ENCODE measurements around the gene GALP.
"Not testable (repeated sequence)": the region's sequence is repeated elsewhere in the genome, so short reads cannot be mapped to it uniquely, and the experiment has no call there.

Gene GALP

GRCh38 chr19:56176881-56177280 lies 1.1 kb downstream of the GALP start:
- Histone ChIP-seq H3K36me3 (ENCODE audit: control insufficient read depth, insufficient read depth, low read length) (no peaks in the 10 kb centered on the region), H3K4me1 (ENCODE audit: control insufficient read depth, insufficient read depth, low read length) (peaks cover 16% of the 10 kb centered on the region), H3K27ac (ENCODE audit: insufficient read depth, low read depth, low read length, poor library complexity, severe bottlenecking) (no peak overlapping the region), H3K27me3 (ENCODE audit: control insufficient read depth, insufficient read depth, low read length, poor library complexity, severe bottlenecking) (no peaks in the 10 kb centered on the region), H3K9me3 (ENCODE audit: control insufficient read depth, low read length) (no peaks in the 10 kb centered on the region), H3K4me3 (ENCODE audit: insufficient read depth, low read depth, low read length) (no peak overlapping the region)
- 90 to 91% methylated on average over 18 of the region's 18 CpGs for WGBS, 2 experiments

GRCh38 chr19:56177564-56178243 lies 1.9 kb downstream of the GALP start:
- 75 to 80% methylated on average over 11 of the region's 11 CpGs for WGBS, 2 experiments
- no peaks in the 10 kb centered on the region for H3K9me3 ChIP-seq (ENCODE audit: control insufficient read depth, low read length)
- H3K27me3 ChIP-seq (ENCODE audit: control insufficient read depth, insufficient read depth, low read length, poor library complexity, severe bottlenecking): no peaks in the 10 kb centered on the region

GRCh38 chr19:56189785-56190184 lies 14.0 kb downstream of the GALP start:
- H3K4me3 ChIP-seq (ENCODE audit: insufficient read depth, low read depth, low read length): no peak overlapping the region
- no peaks in the 10 kb centered on the region for H3K9me3 ChIP-seq (ENCODE audit: control insufficient read depth, low read length)
- WGBS, 2 experiments: 82 to 86% methylated on average over 17 of the region's 17 CpGs
- no peak overlapping the region for H3K27ac ChIP-seq (ENCODE audit: insufficient read depth, low read depth, low read length, poor library complexity, severe bottlenecking)
- H3K36me3 ChIP-seq (ENCODE audit: control insufficient read depth, insufficient read depth, low read length): no peaks in the 10 kb centered on the region
- H3K27me3 ChIP-seq (ENCODE audit: control insufficient read depth, insufficient read depth, low read length, poor library complexity, severe bottlenecking): no peaks in the 10 kb centered on the region
- H3K4me1 ChIP-seq (ENCODE audit: control insufficient read depth, insufficient read depth, low read length): no peaks in the 10 kb centered on the region

More at GRCh38 chr19:56177564-56178243, 1.9 kb downstream of the GALP start:
- H3K4me1 ChIP-seq (ENCODE audit: control insufficient read depth, insufficient read depth, low read length): peaks cover 16% of the 10 kb centered on the region
- no peaks in the 10 kb centered on the region for H3K36me3 ChIP-seq (ENCODE audit: control insufficient read depth, insufficient read depth, low read length)
- H3K4me3 ChIP-seq (ENCODE audit: insufficient read depth, low read depth, low read length): no peak overlapping the region
- H3K27ac ChIP-seq (ENCODE audit: insufficient read depth, low read depth, low read length, poor library complexity, severe bottlenecking): no peak overlapping the region

- 79% methylated on average over 7 of the region's 7 CpGs for WGBS, 2 experiments
These were observed 15.3 kb downstream of the GALP start for GRCh38 chr19:56191115-56191514.

GRCh38 chr19:56191711-56192110 lies 15.9 kb downstream of the GALP start:
- no peaks in the 10 kb centered on the region for H3K4me1 ChIP-seq (ENCODE audit: control insufficient read depth, insufficient read depth, low read length)
- no peaks in the 10 kb centered on the region for H3K36me3 ChIP-seq (ENCODE audit: control insufficient read depth, insufficient read depth, low read length)
- no peak overlapping the region for H3K27ac ChIP-seq (ENCODE audit: insufficient read depth, low read depth, low read length, poor library complexity, severe bottlenecking)
- 91 to 92% methylated on average over 10 of the region's 10 CpGs for WGBS, 2 experiments
- no peak overlapping the region for H3K4me3 ChIP-seq (ENCODE audit: insufficient read depth, low read depth, low read length)
- no peaks in the 10 kb centered on the region for H3K27me3 ChIP-seq (ENCODE audit: control insufficient read depth, insufficient read depth, low read length, poor library complexity, severe bottlenecking)
- H3K9me3 ChIP-seq (ENCODE audit: control insufficient read depth, low read length): no peaks in the 10 kb centered on the region

More at GRCh38 chr19:56191115-56191514, 15.3 kb downstream of the GALP start:
- H3K36me3 ChIP-seq (ENCODE audit: control insufficient read depth, insufficient read depth, low read length): no peaks in the 10 kb centered on the region
- no peak overlapping the region for H3K4me3 ChIP-seq (ENCODE audit: insufficient read depth, low read depth, low read length)
- H3K4me1 ChIP-seq (ENCODE audit: control insufficient read depth, insufficient read depth, low read length): no peaks in the 10 kb centered on the region
- no peaks in the 10 kb centered on the region for H3K9me3 ChIP-seq (ENCODE audit: control insufficient read depth, low read length)
- no peak overlapping the region for H3K27ac ChIP-seq (ENCODE audit: insufficient read depth, low read depth, low read length, poor library complexity, severe bottlenecking)
- H3K27me3 ChIP-seq (ENCODE audit: control insufficient read depth, insufficient read depth, low read length, poor library complexity, severe bottlenecking): no peaks in the 10 kb centered on the region

GRCh38 chr19:56193981-56194640 lies 18.3 kb downstream of the GALP start:
- H3K36me3 ChIP-seq (ENCODE audit: control insufficient read depth, insufficient read depth, low read length): no peaks in the 10 kb centered on the region
- H3K4me1 ChIP-seq (ENCODE audit: control insufficient read depth, insufficient read depth, low read length): no peaks in the 10 kb centered on the region
- H3K9me3 ChIP-seq (ENCODE audit: control insufficient read depth, low read length): no peaks in the 10 kb centered on the region
- no peak overlapping the region for H3K4me3 ChIP-seq (ENCODE audit: insufficient read depth, low read depth, low read length)
- WGBS, 2 experiments: 85 to 88% methylated on average over 12 of the region's 12 CpGs
- no peaks in the 10 kb centered on the region for H3K27me3 ChIP-seq (ENCODE audit: control insufficient read depth, insufficient read depth, low read length, poor library complexity, severe bottlenecking)
- H3K27ac ChIP-seq (ENCODE audit: insufficient read depth, low read depth, low read length, poor library complexity, severe bottlenecking): no peak overlapping the region

GRCh38 chr19:56197646-56198045 lies 21.8 kb downstream of the GALP start, which contains the start of gene ZSCAN5B:
Gene ZSCAN5B, minus strand, starts transcription at chr19:56197783. Its CDS starts 4,731 bp downstream, at chr19:56193052.
- WGBS, 2 experiments: 91 to 95% methylated on average over 23 of the region's 23 CpGs
- H3K9me3 ChIP-seq (ENCODE audit: control insufficient read depth, low read length); H3K27me3 ChIP-seq (ENCODE audit: control insufficient read depth, insufficient read depth, low read length, poor library complexity, severe bottlenecking); H3K4me3 ChIP-seq (ENCODE audit: insufficient read depth, low read depth, low read length); H3K4me1 ChIP-seq (ENCODE audit: control insufficient read depth, insufficient read depth, low read length); H3K36me3 ChIP-seq (ENCODE audit: control insufficient read depth, insufficient read depth, low read length); H3K27ac ChIP-seq (ENCODE audit: insufficient read depth, low read depth, low read length, poor library complexity, severe bottlenecking): not testable (repeated sequence)

GRCh38 chr19:56199687-56200086 lies 23.9 kb downstream of the GALP start:
- 79 to 89% methylated on average over 6 to 7 of the region's 7 CpGs for WGBS, 2 experiments
- no peak overlapping the region for H3K4me3 ChIP-seq (ENCODE audit: insufficient read depth, low read depth, low read length)
- H3K27ac ChIP-seq (ENCODE audit: insufficient read depth, low read depth, low read length, poor library complexity, severe bottlenecking): no peak overlapping the region
- no peaks in the 10 kb centered on the region for H3K27me3 ChIP-seq (ENCODE audit: control insufficient read depth, insufficient read depth, low read length, poor library complexity, severe bottlenecking)
- H3K9me3 ChIP-seq (ENCODE audit: control insufficient read depth, low read length): no peaks in the 10 kb centered on the region
- no peaks in the 10 kb centered on the region for H3K4me1 ChIP-seq (ENCODE audit: control insufficient read depth, insufficient read depth, low read length)
- no peaks in the 10 kb centered on the region for H3K36me3 ChIP-seq (ENCODE audit: control insufficient read depth, insufficient read depth, low read length)

- H3K27me3 ChIP-seq (ENCODE audit: control insufficient read depth, insufficient read depth, low read length, poor library complexity, severe bottlenecking): no peaks in the 10 kb centered on the region
- H3K36me3 ChIP-seq (ENCODE audit: control insufficient read depth, insufficient read depth, low read length): no peaks in the 10 kb centered on the region
- no peak within 1 kb of the TSS for H3K27ac ChIP-seq (ENCODE audit: insufficient read depth, low read depth, low read length, poor library complexity, severe bottlenecking)
- H3K4me1 ChIP-seq (ENCODE audit: control insufficient read depth, insufficient read depth, low read length): no peaks in the 10 kb centered on the region
- no peak within 1 kb of the TSS for H3K4me3 ChIP-seq (ENCODE audit: insufficient read depth, low read depth, low read length)
- 82 to 87% methylated on average over 3 of the region's 3 CpGs for WGBS, 2 experiments
- no peaks in the 10 kb centered on the region for H3K9me3 ChIP-seq (ENCODE audit: control insufficient read depth, low read length)
These were observed 26.2 kb downstream of the GALP start, which contains the start of gene ZSCAN5C for GRCh38 chr19:56201973-56202372. Gene ZSCAN5C, plus strand, starts transcription at chr19:56202273. Its CDS starts 3,641 bp downstream, at chr19:56205914.

- not testable (repeated sequence) for H3K4me3 ChIP-seq (ENCODE audit: insufficient read depth, low read depth, low read length); H3K4me1 ChIP-seq (ENCODE audit: control insufficient read depth, insufficient read depth, low read length); H3K27me3 ChIP-seq (ENCODE audit: control insufficient read depth, insufficient read depth, low read length, poor library complexity, severe bottlenecking); H3K27ac ChIP-seq (ENCODE audit: insufficient read depth, low read depth, low read length, poor library complexity, severe bottlenecking); H3K9me3 ChIP-seq (ENCODE audit: control insufficient read depth, low read length); H3K36me3 ChIP-seq (ENCODE audit: control insufficient read depth, insufficient read depth, low read length)
- 90 to 91% methylated on average over 3 to 4 of the region's 5 CpGs for WGBS, 2 experiments
These were observed 31.8 kb downstream of the GALP start for GRCh38 chr19:56207581-56207980.

Data from ectodermal cell (in vitro differentiated cells).